Activated T-cell treated with anti-CD3 and anti-CD28 coated beads for 24 hours (primary cell): Measurements from ENCODE around the gene ARHGAP4.

ENCODE experiments used
- DNase-seq: peaks from one replicate; pipeline ENCODE4 v3.0.0-alpha.2; 2020; ENCODE audit warnings: low read depth

The ARHGAP4 gene

GRCh38 chrX:153927672-153927921 is 1.5 kb upstream of the ARHGAP4 start:
- no peak for DNase-seq

- DNase-seq, result peak; percentile 65
These were observed 1.0 kb upstream of the ARHGAP4 start for GRCh38 chrX:153926858-153927671.

GRCh38 chrX:153926552-153926857 is 441 bp upstream of the ARHGAP4 start:
- no peak for DNase-seq

- DNase-seq, result no peak
These were observed 701 bp downstream of the ARHGAP4 start for GRCh38 chrX:153925387-153925738.

- DNase-seq, result no peak
These were observed 1.8 kb downstream of the ARHGAP4 start for GRCh38 chrX:153924149-153924861.

GRCh38 chrX:153922932-153923857 is 2.9 kb downstream of the ARHGAP4 start:
- no peak for DNase-seq

GRCh38 chrX:153921511-153922446 is 4.3 kb downstream of the ARHGAP4 start:
- DNase-seq, result no peak

GRCh38 chrX:153921070-153921469 is 5.0 kb downstream of the ARHGAP4 start:
- no peak for DNase-seq

GRCh38 chrX:153920546-153920945 is 5.5 kb downstream of the ARHGAP4 start:
- no peak for DNase-seq

GRCh38 chrX:153919281-153919680 is 6.8 kb downstream of the ARHGAP4 start:
- no peak for DNase-seq

- DNase-seq, result no peak
These were observed 8.2 kb downstream of the ARHGAP4 start for GRCh38 chrX:153917869-153918268.

- DNase-seq, result no peak
These were observed 12.4 kb downstream of the ARHGAP4 start for GRCh38 chrX:153913701-153914100.

GRCh38 chrX:153913211-153913610 is 12.9 kb downstream of the ARHGAP4 start:
- DNase-seq, result no peak

GRCh38 chrX:153911798-153912197 is 14.3 kb downstream of the ARHGAP4 start:
- no peak for DNase-seq

GRCh38 chrX:153910446-153910845 is 15.6 kb downstream of the ARHGAP4 start:
- no peak for DNase-seq

- no peak for DNase-seq
These were observed 16.1 kb downstream of the ARHGAP4 start for GRCh38 chrX:153909980-153910360.

GRCh38 chrX:153909024-153909979 is 16.8 kb downstream of the ARHGAP4 start:
- DNase-seq, result no peak

GRCh38 chrX:153908219-153908860 is 17.7 kb downstream of the ARHGAP4 start:
- no peak for DNase-seq

GRCh38 chrX:153907456-153907855 is 18.6 kb downstream of the ARHGAP4 start:
- no peak for DNase-seq
